Heart left ventricle (tissue), 13 donors: ENCODE measurements around the gene KRT35.

ENCODE experiments used
- CTCF ChIP-seq, 12 donors: fragments of 200-600 bp; sonication (generic) in 4 of 12; IDR thresholded peaks; one replicate each; pipeline versions ENCODE4 v1.5.0 to v1.8.0; 2018 to 2022; ENCODE audit warnings: antibody characterized with exemption in 12 of 12, mild to moderate bottlenecking in 5 of 12
- POLR2A ChIP-seq, 2 donors: fragments of 450-650 bp; IDR thresholded peaks; one replicate each; pipeline ENCODE4 v1.6.1; 2017; ENCODE audit warnings: antibody characterized with exemption in 2 of 2, mild to moderate bottlenecking in 2 of 2, moderate library complexity in 2 of 2
- donor health status: ischemic (EF 13 %, LVEDD 7.1; RV severe dilation, severe dysfunction).
- donor health status: DM: no; HTN: yes; CAD: no.
- donor health status: DM: no; HTN: no; CAD: no.
- donor health status: ischemic (EF 25% LVEDD 6.9; RV normal size, moderate dysfunction).
- donor health status: ischemic (EF 25% LVEDD 5.7; RV mildly dilated, moderate dysfunction).
- donor health status: ischemic (EF 35%, LVEDD 5.7; RV mildly dilated, moderate dysfunction).
- donor health status: nonischemic (EF 11% LVEDD 7.7; RV severe dilation, severe dysfunction).
- donor health status: DM: yes; HTN: yes; CAD: no.
- donor health status: PGD.
- donor health status: ischemic (EF 29% LVEDD 5.4; RV normal size, mild dysfunction).
- donor health status: nonischemic (EF 23%, LVEDD 6.1; RV moderate dilation, normal function).

DNA sequence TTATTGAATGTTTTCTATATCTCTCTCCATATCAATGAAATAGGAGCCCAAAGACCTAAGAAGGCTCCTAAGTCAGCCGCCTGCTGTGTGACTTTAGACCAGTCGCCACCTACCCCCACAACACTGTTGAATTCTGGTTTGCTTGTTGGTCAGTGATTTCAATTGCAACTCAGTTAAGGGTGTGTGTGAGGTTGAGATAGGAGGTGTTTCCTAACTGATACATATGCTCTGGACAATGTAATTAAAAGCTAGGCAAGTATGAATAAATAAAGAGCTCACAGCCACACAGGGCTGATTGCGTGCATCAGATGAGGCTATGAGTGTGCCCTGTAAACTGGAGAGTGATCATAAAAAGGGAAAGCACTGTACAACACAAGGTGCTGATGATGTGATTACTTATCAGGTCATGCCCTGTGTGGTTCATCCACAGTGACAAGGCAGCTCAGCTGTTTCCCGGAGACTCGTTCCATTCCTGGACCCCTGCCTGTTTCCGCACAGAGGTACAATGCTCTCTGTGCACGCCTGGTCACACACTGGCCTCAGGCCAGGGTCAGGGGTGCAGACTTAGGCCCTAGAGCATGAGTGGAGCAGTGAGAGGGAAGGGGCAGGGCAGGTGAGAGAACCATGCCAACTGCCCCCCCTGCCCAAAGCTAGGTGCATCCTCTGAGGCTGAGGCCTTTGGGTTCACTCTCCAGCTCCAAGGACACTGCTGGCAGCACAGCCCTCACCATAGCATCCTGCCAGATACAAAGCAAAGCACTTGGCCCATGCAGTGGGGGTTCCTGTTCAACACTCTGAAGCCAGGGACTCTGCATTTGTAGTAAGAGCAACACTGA lies 3.3 kb upstream of the KRT35 start:
- TF ChIP-seq CTCF (IDR thresholded peaks at IDR 0.05) (no peak), POLR2A (IDR thresholded peaks at IDR 0.05) (no peak)
